ENCODE data around the gene STX16.

DNA sequence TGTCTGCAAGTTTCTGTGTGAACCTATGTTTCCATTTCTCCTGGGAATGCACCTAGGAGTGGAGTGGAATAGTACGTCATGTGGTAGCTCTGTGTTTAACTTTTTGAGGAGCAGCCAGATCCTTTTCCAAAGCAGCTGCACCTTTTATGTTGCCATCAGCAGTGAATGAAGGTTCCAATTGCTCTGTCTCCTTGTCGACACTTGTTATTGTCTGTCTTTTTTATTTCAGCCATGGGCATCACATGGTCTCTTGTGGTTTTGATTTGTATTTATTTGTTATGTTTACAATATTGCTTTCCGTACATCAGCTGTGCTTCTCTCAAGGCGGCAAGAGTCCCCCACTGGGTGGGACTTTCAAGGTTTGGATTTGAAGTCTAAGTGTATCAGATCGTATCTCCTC lies 33.9 kb upstream of the STX16 start:
- no peak for TF ChIP-seq OSR1 (CRISPR knock-in tag; IDR thresholded peaks at IDR 0.05)
- no peak for TF ChIP-seq RARB (CRISPR knock-in tag; IDR thresholded peaks at IDR 0.05)
- TF ChIP-seq, protein P1, sequence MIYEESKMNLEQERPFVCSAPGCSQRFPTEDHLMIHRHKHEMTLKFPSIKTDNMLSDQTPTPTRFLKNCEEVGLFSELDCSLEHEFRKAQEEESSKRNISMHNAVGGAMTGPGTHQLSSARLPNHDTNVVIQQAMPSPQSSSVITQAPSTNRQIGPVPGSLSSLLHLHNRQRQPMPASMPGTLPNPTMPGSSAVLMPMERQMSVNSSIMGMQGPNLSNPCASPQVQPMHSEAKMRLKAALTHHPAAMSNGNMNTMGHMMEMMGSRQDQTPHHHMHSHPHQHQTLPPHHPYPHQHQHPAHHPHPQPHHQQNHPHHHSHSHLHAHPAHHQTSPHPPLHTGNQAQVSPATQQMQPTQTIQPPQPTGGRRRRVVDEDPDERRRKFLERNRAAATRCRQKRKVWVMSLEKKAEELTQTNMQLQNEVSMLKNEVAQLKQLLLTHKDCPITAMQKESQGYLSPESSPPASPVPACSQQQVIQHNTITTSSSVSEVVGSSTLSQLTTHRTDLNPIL (CRISPR knock-in tag; IDR thresholded peaks at IDR 0.05; ENCODE audit: low read depth) = no peak
- TF ChIP-seq ZNF70 (CRISPR knock-in tag; IDR thresholded peaks at IDR 0.05) = no peak
- no peak for TF ChIP-seq SNAI2 (CRISPR knock-in tag; IDR thresholded peaks at IDR 0.05)
- no peak for TF ChIP-seq ISL1 (CRISPR knock-in tag; IDR thresholded peaks at IDR 0.05)
- no peak for TF ChIP-seq ARNTL (CRISPR knock-in tag; IDR thresholded peaks at IDR 0.05; ENCODE audit: borderline replicate concordance, low read depth)
- no peak for TF ChIP-seq ZNF8 (CRISPR knock-in tag; IDR thresholded peaks at IDR 0.05)
- no peak for TF ChIP-seq PPARA (CRISPR knock-in tag; IDR thresholded peaks at IDR 0.05; ENCODE audit: borderline replicate concordance)
- TF ChIP-seq, protein P2, sequence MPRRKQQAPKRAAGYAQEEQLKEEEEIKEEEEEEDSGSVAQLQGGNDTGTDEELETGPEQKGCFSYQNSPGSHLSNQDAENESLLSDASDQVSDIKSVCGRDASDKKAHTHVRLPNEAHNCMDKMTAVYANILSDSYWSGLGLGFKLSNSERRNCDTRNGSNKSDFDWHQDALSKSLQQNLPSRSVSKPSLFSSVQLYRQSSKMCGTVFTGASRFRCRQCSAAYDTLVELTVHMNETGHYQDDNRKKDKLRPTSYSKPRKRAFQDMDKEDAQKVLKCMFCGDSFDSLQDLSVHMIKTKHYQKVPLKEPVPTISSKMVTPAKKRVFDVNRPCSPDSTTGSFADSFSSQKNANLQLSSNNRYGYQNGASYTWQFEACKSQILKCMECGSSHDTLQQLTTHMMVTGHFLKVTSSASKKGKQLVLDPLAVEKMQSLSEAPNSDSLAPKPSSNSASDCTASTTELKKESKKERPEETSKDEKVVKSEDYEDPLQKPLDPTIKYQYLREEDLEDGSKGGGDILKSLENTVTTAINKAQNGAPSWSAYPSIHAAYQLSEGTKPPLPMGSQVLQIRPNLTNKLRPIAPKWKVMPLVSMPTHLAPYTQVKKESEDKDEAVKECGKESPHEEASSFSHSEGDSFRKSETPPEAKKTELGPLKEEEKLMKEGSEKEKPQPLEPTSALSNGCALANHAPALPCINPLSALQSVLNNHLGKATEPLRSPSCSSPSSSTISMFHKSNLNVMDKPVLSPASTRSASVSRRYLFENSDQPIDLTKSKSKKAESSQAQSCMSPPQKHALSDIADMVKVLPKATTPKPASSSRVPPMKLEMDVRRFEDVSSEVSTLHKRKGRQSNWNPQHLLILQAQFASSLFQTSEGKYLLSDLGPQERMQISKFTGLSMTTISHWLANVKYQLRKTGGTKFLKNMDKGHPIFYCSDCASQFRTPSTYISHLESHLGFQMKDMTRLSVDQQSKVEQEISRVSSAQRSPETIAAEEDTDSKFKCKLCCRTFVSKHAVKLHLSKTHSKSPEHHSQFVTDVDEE (CRISPR knock-in tag; IDR thresholded peaks at IDR 0.05) = no peak
- TF ChIP-seq, protein P3, sequence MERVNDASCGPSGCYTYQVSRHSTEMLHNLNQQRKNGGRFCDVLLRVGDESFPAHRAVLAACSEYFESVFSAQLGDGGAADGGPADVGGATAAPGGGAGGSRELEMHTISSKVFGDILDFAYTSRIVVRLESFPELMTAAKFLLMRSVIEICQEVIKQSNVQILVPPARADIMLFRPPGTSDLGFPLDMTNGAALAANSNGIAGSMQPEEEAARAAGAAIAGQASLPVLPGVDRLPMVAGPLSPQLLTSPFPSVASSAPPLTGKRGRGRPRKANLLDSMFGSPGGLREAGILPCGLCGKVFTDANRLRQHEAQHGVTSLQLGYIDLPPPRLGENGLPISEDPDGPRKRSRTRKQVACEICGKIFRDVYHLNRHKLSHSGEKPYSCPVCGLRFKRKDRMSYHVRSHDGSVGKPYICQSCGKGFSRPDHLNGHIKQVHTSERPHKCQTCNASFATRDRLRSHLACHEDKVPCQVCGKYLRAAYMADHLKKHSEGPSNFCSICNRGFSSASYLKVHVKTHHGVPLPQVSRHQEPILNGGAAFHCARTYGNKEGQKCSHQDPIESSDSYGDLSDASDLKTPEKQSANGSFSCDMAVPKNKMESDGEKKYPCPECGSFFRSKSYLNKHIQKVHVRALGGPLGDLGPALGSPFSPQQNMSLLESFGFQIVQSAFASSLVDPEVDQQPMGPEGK (CRISPR knock-in tag; IDR thresholded peaks at IDR 0.05; ENCODE audit: borderline replicate concordance) = no peak
- TF ChIP-seq BACH2 (CRISPR knock-in tag; IDR thresholded peaks at IDR 0.05; ENCODE audit: borderline replicate concordance) = no peak
- no peak for TF ChIP-seq ZFP3 (CRISPR knock-in tag; IDR thresholded peaks at IDR 0.05)
- TF ChIP-seq ZNF565 (CRISPR knock-in tag; conservative IDR thresholded peaks at IDR 0.05; ENCODE audit: low read depth) = no peak

Measured in SK-N-SH treated with all-trans-retinoic acid at 6 μM for 48 hours (cell line).